SKM-1 treated with dmso at 0.1 percent for 144 hours (cell line): ENCODE results near the gene CLPTM1L.
"Not testable (repeated sequence)": the region's sequence is repeated elsewhere in the genome, so short reads cannot be mapped to it uniquely, and the experiment has no call there.

ENCODE experiments used
- DNase-seq: peaks from one replicate; lab custom pipeline; 2025; ENCODE audit not compliant: unreplicated experiment; lab: John Stamatoyannopoulos, UW

Gene CLPTM1L

GRCh38 chr5:1381370-1382247 is 36.7 kb upstream of the CLPTM1L start:
- DNase-seq, result no peak

- no peak for DNase-seq
These were observed 36.0 kb upstream of the CLPTM1L start for GRCh38 chr5:1380910-1381309.

- no peak for DNase-seq
These were observed 35.3 kb upstream of the CLPTM1L start for GRCh38 chr5:1380011-1380817.

- DNase-seq, result no peak
These were observed 34.2 kb upstream of the CLPTM1L start for GRCh38 chr5:1378866-1379659.

- no peak for DNase-seq
These were observed 33.2 kb upstream of the CLPTM1L start for GRCh38 chr5:1378096-1378495.

- no peak for DNase-seq
These were observed 32.1 kb upstream of the CLPTM1L start for GRCh38 chr5:1376981-1377380.

GRCh38 chr5:1375871-1376810 is 31.2 kb upstream of the CLPTM1L start:
- DNase-seq, result no peak

- DNase-seq, result no peak
These were observed 29.8 kb upstream of the CLPTM1L start for GRCh38 chr5:1374679-1375055.

- DNase-seq, result no peak
These were observed 29.3 kb upstream of the CLPTM1L start for GRCh38 chr5:1374030-1374678.

- DNase-seq, result not testable (repeated sequence)
These were observed 27.1 kb upstream of the CLPTM1L start for GRCh38 chr5:1371972-1372342.

- no peak for DNase-seq
These were observed 26.5 kb upstream of the CLPTM1L start for GRCh38 chr5:1371218-1371971.

- no peak for DNase-seq
These were observed 25.1 kb upstream of the CLPTM1L start for GRCh38 chr5:1370006-1370405.

GRCh38 chr5:1368756-1369155 is 23.9 kb upstream of the CLPTM1L start:
- no peak for DNase-seq

GRCh38 chr5:1368236-1368635 is 23.3 kb upstream of the CLPTM1L start:
- DNase-seq, result no peak

GRCh38 chr5:1367149-1367548 is 22.2 kb upstream of the CLPTM1L start:
- DNase-seq, result no peak

GRCh38 chr5:1366514-1366913 is 21.6 kb upstream of the CLPTM1L start:
- no peak for DNase-seq

- DNase-seq, result no peak
These were observed 19.3 kb upstream of the CLPTM1L start for GRCh38 chr5:1364211-1364610.

- no peak for DNase-seq
These were observed 18.7 kb upstream of the CLPTM1L start for GRCh38 chr5:1363581-1363980.

GRCh38 chr5:1363160-1363559 is 18.3 kb upstream of the CLPTM1L start:
- no peak for DNase-seq
